AG08395 (cell line): ENCODE measurements around the gene PLEKHG5.
"Not testable (repeated sequence)": the region's sequence is repeated elsewhere in the genome, so short reads cannot be mapped to it uniquely, and the experiment has no call there.

ENCODE experiments used
- DNase-seq: peaks from one replicate; pipeline ENCODE4 v3.0.0; 2012; ENCODE audit warnings: mixed read lengths, low spot score

PLEKHG5 gene

GRCh38 chr1:6495540-6496364 is 4.3 kb upstream of the PLEKHG5 start:
- no peak for DNase-seq

- DNase-seq: no peak
These were observed 3.6 kb upstream of the PLEKHG5 start for GRCh38 chr1:6495041-6495441.

DNA sequence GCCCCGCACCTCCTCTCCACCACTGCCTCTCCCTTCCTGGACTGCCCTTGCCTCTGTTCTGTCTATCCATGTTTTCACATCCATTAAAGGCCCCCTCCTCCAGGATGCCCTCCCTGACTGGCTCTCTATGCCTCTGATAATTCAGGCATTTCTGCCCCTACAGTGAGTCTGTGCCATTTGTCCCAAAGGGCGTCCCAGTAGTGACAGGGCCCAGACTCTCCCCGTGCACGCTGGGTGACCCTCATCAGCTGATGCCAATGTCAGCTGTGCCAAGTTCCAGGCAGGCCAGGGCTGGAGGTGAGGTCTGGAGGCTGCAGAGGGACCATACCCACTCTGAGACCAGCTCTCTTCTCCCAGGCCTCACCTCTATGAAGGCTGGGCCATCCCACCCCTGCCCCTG is 3.2 kb upstream of the PLEKHG5 start:
- DNase-seq: no peak

DNA sequence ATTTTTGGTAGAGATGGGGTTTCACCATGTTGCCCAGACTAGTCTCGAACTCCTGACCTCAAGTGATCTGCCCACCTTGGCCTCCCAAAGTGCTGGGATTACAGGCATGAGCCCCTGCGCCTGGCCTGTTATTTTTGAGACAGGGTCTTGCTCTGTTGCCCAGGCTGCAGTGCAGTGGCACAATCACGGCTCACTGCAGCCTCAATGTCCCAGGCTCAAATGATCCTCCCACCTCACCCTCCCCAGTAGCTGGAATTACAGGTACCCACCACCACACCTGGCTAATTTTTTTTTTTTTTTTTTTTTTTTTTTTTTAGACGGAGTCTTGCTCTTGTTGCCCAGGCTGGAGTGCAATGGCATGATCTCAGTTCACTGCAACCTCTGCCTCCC is 2.4 kb upstream of the PLEKHG5 start:
- DNase-seq: not testable (repeated sequence)

DNA sequence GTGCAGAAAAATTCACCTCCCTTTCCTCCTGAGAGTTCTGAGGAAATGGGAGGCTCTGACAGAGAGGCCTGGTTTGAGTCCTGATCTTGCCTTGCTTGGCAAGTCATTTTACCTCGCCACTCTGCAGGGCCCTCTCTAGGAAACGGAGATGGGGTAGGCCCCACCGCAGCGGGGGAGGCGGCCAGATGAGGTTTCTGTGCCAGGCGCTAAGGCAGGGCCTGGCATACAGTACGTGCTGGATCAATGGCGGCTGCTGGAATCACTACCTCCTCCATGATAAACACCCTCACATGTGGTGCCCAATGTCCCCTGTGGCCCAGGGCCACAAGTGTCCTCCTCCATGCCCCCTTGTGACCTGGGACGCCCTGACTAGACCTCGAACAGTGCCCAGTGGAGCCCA is 499 bp upstream of the PLEKHG5 start:
- no peak for DNase-seq

DNA sequence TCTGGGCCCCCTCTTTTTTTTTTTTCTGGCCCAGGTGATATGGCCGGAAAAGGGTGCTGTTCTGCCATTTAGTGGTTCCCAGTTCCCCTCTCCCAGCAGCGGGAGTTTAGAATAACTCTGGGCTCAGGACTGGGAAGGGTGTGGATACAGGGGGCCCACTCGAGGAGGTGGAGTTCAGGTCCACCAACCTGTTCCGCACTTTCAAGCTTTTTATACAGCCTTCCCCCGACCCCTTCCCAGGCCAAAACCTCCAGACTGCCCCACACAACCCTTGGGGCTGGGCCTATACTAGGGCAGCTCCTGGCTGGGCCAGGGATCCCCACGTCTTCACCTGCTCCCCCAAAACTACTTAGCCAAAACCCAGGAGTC is 402 bp downstream of the PLEKHG5 start:
- DNase-seq: no peak

DNA sequence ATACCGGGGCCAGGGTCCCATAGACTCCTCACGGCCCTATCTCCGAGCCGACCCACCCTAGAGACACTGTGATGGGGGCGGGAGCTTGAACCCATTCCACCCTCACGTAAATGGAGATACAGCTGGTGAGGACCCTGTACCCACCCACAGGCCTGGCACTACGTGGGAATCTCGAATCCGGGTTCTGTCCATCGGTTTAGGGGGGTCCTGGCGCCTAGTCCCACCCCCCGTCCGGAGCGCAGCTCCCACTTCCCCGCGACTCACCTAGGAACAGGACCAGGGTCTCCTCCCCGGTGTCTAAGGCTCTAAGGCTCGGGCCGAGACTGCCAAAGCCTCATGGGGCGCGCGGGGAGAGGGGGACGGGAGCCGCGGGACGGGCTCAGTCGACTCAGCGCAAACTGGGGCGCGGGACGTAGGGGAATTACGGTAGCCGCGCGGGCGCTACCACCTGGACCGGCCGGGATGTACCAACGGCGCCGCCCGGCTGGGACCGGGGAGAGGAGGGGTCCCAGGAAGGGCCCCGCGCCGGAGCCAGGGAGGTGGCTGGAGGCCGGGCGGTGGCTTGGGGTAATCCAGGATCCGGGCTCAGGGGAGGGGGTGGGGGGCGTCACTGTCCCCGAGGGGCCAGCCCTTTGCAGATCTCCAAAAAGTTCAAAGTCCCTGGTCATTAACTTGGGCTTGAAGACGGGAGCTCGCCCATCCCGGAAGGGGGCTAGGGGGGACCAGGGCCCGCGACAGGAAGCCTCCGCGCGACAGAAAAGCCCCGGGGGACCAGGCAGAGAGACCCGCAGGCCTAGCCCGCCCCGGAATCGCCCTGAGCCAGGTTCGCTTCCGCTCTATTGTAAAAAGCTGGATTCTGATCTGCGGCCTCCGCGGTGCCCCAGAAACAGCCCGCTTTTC is 1.0 kb downstream of the PLEKHG5 start:
- peak; percentile 73 for DNase-seq

GRCh38 chr1:6489799-6490180 is 1.7 kb downstream of the PLEKHG5 start:
- peak; percentile 92 for DNase-seq

- DNase-seq: no peak
These were observed 2.1 kb downstream of the PLEKHG5 start for GRCh38 chr1:6489383-6489765.

DNA sequence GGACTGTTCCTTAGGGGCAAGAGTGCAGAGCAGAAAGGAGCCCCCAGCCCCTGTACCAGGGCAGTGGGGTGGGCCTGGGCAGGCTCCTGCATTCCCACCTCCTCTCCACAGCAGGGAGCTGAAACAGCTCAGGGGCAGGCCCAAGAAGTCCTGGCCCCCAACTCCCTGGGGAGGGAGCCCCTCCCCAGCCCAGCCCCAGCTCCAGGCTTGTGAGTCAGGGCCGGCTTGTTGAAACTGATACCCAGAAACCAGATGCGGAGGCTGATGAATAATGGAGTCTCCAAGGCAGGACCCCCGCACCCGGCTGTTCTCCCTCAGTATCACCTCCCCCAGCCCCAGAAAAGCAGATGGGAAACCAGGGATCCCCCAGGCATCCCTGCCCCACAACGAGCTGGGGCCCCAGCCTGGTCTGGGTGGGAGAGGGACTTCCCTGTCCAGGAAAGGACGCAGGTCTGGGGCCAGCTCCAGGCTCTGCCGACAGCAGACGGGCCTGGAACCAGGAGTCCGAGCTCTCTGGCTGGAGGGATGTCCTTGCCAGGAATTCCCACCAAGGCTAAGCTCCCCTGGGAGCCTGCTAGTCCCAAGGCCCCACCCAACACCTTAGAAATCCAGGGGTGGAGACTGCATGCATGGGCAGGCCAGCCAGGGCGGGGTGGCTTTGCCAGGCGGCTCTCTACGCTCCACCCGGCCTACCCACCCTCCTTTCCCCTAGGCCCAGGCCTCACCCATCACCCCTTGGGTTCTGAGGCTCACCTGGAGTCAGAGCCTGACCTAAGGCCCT is 2.7 kb downstream of the PLEKHG5 start:
- DNase-seq: no peak

DNA sequence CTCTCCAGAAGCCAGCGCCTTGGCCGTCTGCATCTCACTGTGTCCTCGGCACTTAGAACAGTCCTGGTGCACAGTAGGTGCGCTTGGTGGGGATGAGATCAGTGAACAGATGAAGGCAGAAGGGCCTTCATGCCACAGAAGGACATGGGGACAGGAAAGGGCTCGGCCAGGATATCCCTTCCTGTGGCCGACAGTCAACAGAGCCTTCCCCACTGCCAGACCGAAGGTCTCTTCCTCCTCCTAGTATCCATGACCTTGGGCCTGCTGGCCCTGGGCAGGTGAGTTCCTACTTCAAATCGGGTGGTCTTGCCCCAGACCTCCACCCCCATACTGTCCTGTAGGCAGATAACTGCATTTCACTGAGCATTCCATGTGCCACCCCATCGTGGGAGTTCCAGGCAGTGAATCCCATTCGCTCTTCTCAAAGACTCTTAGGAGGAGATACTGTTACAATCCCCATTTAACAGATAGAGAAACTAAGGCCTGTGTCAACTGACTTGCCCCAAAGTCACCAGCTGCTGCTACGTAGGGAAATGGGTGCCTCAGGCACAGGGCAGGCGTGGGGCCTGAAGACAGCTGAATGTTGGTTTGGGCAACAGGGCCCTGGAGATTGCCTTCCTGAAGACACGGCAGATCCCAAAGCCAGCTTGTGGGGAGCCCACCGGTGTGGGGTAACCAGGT is 3.5 kb downstream of the PLEKHG5 start:
- no peak for DNase-seq

DNA sequence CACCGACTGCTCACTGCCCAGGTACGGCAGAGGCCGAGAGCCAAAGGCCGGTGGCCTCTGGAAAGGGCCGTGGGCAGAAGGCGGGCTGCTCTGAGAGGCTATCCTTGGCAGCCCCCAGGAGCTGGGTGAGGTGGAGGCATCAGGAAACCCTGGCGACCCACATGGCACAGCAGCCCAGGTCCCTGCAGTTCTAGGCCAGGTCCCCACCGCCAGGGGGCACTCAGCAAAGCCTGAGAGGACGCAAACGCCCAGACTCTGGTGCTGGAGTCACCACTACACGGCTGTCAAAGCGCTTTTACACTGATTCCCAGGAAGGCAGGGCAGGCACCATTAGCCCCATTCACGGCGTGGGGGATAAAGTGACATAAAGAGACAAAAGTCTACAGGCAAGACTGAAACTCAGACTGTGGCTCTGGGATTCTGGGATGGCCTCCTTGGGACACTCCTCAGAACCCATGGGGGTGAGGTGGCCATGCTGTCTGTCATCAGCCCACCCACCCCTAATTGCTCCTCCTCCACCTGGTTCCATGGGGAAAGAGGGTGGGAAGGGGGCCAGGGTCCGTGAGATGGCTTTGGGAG is 4.9 kb downstream of the PLEKHG5 start:
- peak; percentile 90 for DNase-seq

DNA sequence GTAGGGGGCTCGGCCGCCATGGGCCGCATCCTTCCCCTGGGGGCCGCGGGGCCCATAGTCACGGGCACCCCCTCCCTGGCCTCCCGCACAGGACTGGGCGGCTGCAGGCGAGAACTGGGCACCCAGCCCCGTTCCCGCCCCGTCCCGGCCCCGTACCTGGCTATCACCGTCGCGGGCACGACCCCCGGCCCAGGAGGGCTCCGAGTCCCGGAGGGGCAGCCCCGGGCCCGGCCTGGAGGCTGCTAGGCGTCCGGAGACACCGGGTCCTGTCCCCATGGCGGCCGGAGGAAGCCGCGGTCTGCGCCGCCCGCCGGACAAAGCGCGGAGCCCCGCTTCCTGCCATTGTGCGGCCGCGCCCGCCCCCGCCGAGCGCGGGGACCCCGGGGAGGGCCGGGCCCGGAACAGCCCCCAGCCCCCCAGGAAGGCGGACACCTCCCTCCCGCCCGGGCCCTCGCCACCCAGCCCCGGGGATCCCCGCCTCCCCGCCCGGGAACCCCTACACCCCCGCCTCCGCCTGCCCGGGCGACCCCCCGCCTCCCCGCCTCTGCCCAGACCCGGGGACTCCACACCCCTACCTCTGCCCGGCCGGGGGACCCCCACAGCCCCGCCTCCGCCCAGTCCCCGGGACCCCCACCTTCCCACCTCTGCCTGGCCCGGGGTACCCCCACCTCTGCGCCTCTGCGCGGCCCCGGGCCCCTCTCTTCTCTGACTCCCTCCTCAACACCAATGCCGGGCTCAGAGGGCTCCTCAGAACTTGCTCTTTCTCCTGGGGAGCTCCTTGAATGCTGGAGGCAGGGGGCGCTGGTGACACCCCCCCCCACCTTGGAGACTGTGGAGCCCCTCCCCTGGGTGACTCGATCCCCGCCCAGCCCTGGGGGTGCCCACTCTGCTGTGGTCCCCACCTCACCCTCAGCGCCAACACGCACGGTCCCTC is 6.0 kb downstream of the PLEKHG5 start:
- no peak for DNase-seq

- no peak for DNase-seq
These were observed 6.7 kb downstream of the PLEKHG5 start for GRCh38 chr1:6484826-6485167.

DNA sequence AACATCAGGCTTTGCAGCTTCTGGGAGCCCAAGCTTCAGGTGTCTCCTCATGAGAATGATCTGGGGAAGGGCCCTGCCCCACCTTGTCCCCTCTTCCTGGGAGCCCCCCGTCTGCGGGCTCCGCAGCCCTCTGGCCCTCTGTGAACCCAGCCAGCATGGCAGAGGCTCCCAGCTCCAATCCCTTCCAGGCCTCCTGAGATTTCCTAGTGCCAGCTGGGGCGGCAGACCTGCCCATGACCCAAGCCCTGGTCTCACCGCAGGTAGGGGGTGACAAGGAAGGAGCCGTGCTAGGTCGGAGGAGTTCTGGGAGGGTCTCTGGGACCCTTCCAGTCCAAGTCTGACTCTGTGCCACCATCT is 7.7 kb downstream of the PLEKHG5 start:
- DNase-seq: no peak

DNA sequence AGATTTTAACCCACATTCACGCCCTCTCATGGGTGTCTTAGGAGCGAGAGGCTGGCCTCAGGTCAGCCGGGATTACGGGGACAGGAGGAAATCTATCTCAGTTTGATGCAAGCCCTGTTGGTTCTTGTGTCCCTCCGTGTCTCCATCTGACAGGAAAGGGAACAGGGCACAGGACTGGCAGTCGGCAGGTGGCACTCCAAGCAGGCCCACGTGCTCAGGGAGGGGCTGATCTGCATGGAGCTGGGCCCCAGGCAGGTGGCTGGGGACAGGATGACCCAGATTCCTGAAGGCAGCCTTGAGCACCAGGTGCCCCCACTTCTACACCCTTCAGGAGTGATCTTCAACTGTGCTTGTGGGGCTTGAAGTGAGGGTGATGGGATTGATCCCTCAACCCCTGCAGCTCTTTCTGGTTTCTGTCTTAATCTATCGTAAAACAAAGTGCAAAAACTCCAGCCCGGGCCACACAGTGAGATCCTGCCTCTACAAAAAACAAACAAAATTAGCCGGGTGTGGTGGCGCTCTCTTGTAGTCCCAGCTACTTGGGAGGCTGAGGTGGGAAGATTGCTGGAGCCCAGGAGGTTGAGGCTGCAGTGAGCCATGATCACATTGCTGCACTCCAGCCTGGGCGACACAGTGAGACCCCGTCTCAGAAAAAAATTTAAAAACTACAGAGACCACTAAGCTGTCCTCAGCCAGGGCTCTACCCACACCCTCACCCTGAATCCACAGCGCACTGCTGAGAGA is 8.3 kb downstream of the PLEKHG5 start:
- DNase-seq: no peak

- no peak for DNase-seq
These were observed 9.6 kb downstream of the PLEKHG5 start for GRCh38 chr1:6481820-6482219.

DNA sequence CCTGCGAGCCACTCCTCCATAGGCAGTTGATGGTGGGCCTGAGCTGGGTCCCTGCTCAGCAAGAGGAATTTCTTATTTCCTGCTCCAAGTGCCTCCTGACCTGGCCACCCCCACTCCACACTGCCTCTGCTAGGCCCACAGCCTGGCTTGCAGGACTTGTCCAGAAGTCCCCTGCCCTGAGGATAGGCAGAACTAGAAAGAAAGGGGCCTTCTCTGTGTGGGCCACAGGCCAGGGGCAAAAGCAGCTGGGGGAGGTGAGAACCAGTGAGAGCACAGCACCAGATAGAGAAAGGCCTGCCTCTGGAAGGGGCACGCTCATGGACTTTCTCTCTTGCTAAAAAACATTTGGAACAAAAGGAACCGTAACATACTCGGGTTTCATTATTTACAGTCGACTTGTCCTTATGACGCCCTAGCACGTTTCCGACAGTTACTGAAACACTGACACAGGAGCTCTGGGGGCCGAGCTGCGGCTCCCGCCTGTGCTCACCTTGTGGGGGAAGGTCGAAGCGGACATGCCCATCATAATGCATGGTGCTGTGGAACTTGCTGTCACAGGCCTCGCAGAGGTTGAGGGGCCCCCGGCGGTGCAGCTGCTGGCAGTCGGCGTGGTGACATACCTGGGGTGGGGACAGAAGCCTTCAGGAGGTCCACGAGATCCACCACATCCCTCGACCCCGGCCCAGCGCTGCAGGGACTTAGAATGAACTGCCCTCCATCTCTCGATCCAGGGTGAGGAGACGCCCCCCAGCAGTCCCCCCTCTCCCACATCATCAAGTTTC is 14.2 kb downstream of the PLEKHG5 start:
- no peak for DNase-seq

GRCh38 chr1:6476483-6476882 is 15.0 kb downstream of the PLEKHG5 start:
- DNase-seq: no peak
